ENCODE measurements around the gene MAGEF1.

DNA sequence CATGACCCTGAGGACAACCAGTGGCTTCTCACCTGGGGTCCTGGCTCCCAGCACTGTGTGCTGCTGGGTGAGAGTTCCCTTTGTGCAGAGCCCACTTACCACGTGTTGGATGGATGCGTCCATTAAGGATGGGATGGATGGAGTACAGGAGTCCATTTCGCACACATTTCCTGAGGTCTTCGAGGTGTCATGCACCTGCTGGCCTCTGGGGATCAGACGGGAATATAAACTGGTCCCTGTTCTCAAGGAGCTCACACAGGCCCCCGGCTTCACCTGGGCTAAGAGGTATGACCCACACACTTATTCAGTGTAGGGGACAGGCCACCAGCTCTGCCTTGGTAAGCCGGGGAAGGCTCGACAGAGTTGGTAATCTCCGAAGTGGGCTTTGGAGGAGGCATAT is 39.5 kb downstream of the MAGEF1 start:
- no peak for TF ChIP-seq EZH2 (IDR thresholded peaks at IDR 0.05)
- TF ChIP-seq CTCF (IDR thresholded peaks at IDR 0.05): no peak
